ENCODE measurements around the gene TSHZ1.
"Not testable (repeated sequence)": the region's sequence is repeated elsewhere in the genome, so short reads cannot be mapped to it uniquely, and the experiment has no call there.

Gene TSHZ1

DNA sequence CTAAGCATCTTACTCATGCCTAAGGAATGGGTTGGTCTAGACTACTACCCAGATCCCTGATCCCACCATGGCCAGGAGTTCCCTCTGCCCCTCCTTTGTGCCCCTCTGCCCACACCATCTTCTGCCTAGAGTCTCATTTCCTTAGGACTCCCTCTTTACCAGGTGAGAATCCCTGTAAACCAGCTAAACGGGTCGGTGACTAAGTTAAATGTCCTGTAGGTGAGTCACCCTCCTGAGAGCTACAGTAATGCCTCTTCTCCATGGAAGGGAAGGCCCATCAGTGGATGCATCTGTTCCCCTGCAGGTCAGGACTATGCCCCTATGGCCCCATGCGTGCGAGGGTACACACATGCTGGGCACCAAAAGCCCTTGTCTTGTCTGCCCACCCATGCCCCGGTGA is 27.1 kb upstream of the TSHZ1 start:
- DNase-seq, result no peak

DNA sequence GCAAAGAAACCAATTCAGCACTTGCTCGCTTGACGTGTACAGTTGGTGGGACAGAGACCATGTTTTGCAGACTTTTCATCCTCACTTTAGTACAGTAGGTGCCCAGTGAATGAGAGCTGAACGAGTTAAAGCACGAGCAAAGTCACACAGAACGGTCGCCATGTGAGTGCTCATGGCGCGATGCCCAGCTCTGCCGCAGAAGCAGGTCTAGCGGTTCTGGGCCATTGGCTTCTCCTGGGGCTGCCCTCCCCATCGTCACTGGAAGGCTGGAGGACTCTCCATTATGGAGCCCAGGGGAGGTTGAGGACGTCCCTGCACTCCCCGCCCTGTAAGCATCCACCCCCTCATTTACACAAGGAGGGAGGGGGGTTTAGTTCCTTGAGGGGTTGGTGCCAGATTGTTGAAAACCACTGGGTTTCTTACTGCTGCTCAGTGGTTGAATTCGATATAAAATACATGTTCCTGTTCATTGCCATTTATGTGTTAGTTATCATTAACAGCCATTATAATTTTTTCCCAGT is 26.6 kb upstream of the TSHZ1 start:
- DNase-seq, result no peak

DNA sequence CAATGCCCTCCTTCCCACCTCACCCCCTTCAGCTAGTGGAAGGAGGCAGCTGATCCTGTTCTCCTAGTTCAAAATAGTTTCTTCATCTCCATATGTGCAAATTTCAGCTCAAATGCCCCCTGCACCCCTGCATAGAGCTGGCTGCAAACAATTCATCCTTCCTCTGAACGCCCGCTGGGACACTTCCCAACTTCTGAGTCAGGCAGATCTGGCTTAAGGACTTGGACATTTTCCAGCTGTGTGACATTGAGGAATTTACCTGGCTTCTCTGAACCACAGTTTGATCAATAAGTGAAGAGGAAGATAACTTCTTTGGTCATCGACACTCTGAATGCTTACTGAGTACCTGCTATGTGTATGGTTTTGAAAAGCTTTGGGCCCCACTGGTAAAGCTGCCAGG is 25.1 kb upstream of the TSHZ1 start:
- no peak for DNase-seq

DNA sequence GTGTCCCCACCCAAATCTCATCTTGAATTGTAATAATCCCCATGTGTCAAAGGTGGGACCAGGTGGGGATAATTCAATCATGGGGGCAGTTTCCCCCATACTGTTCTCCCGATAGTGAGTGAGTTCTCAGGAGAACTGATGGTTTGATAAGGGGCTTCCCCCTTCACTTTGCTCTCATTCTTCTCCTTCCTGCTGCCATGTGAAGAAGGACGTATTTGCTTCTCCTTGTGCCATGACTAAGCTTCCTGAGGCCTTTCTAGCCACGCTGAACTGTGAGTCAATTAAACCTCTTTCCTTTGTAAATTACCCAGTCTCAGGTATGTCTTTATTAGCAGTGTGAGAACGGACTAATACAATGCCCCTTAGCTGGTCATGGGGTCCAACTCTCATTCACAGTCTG is 22.9 kb upstream of the TSHZ1 start:
- not testable (repeated sequence) for DNase-seq

DNA sequence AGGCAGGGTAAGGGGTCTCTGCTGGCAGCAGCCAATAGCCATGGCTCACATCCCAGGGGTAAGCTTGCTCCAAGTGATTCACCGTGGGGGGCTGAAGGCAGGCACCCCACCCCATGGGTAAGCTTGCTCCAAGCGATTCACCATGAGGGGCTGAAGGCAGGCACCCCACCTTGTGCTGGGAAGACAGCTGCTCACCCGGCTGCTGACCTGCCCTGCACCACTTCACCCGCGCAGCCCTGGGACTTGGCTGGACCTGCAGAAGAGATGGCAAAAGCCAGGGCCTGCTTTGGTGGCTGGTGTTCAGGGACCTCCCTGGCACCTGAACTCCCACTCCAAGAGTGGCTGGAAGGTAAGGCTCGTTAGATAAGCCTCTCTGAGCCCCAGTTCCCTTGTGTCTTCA is 20.9 kb upstream of the TSHZ1 start:
- DNase-seq, result no peak

DNA sequence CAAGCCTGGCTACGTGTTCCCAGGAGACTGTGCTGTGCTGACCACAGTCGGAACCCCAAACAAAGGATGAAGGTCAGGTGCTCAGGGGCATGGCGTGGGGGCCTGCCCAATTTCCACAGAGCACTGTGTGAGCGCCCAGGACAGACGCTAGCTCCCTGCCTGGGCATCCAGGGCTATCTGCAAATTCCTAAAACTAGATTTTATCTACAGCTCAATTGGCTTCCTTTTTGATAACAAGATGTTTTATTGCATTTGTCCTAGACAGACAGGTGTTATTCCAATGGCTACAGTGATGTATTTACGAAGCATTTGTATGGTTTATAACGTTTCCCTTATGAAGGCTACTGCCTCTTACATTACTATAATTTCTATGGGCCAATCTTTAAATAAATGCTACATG is 17.7 kb upstream of the TSHZ1 start:
- DNase-seq, result no peak

DNA sequence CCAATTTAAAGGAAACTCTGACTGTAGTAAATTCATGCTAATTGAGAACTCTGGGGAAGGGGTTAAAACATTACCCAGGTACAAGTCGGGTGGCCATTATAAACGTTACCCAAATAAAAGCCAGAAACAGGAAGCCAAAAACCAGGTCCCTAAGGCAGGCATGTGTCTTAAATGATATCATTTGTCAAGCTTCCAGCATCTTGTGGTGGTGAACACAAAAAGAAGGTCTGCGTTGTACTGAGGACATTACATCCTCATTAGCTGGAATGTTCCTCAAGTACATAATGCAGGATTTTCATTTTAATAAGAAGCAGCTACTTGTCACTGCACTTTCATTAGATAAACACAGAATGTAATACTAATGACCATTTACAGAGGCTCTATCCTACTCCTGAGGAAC is 12.6 kb upstream of the TSHZ1 start:
- no peak for DNase-seq

DNA sequence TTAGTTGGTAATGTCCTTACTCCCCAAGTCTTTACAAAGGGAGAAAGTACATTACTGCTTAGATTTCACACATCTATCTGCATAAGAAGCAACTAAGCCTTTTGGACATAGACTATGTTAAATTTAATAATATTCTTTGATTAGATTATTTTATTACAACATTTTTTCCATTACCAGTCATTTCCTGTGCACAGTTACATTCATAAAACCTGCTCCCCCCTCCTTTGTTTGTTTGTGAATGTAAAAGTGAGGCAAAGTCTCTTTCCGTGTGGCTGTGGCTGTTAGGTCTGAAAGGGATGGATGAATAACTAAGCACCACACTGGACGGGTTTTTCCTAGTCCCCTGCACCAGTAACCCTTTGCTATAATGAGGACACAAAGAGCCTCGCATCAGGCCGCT is 11.3 kb upstream of the TSHZ1 start:
- no peak for DNase-seq

DNA sequence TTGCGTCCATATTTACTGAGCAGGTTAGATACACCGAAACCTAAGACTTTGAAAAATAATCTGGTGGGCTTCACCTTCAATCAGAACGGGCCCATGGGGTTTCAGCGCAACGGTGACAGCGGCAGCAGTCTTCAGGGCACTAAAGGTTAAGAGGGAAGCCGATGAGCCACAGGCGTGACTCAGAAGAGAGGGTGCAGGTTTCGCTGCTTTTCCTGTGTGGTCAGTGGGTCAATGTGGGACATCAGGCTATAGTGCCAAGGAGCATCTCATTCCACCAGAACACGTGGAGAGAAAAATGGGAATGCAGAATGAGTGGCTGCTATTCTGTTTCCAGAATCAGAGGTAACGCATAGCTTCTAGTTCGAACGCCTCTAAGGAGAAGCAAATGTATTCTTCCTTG is 10.5 kb upstream of the TSHZ1 start:
- no peak for DNase-seq

DNA sequence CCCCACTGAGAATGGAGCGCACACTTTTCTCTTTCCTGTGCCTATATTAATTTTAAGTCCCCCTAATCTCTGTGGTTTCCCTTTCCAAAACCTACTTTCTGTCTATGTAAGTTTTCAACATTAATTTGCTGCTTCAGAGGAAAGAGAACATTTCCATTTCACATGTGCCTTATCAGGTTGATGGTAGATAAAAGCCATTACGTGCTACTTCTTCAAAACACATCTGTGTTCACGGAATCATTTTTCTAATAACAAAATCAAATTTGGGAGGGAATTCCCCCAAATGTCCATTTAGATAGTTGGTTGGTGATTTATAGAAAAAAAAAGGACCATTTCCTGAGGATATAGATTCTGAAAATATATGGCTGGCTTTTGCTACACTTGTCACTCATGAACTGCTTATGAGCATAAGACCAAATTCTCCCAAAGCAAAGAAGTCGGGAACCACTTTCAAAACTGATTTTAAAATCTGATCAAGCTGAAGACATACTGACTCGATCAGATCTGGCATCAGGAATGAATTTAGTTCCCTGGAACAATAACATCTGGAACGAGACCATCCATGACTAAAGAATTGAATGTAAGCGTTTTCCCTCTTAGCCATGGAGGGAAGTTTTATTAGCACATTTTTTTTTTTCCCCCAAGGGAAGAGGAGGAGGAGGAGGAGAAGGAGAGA is 9.9 kb upstream of the TSHZ1 start:
- no peak for DNase-seq

DNA sequence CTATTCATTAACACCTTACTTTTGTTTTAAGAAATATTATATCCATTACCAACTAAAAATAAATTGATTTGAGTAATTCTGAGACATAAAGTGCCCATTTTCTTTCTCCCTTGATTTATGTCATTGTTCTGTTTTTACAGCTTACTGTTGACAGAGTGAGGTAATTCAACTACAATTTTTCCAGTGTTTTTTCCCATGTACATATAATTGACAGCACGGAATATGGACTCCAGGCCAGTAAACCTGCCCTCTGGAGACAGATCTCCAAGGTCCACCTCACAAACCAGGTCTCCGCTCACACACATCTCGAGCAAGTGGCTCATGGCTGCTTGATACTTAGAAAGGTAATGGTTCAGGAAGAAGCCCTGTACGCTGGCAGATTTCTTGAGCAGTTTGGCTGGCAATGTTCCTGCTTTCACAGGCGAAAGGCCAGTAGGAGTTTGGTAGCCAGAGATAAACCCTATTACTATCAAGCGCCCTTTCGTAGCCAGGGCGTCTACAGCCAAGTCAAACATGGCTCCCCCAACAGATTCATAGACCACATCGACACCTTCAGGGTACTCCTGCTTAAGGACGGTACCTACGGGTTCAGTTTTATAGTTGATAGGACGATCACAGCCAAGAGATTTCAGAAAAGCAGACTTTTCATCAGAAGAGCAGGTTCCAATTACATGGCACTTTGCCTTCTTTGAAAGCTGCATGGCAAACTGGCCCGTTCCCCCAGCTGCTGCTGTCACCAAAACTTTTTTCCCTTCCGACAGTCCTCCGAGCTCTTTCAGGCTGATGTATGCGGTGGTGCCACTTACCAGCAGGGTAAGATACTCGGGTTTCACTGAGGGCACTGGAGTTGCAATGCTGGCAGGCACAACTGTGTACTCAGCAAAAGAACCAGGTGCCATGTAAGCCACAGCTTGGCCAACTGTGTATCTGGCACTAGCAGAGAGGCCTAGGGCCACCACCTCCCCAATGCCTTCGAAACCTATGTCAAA is 9.0 kb upstream of the TSHZ1 start:
- DNase-seq, result no peak

DNA sequence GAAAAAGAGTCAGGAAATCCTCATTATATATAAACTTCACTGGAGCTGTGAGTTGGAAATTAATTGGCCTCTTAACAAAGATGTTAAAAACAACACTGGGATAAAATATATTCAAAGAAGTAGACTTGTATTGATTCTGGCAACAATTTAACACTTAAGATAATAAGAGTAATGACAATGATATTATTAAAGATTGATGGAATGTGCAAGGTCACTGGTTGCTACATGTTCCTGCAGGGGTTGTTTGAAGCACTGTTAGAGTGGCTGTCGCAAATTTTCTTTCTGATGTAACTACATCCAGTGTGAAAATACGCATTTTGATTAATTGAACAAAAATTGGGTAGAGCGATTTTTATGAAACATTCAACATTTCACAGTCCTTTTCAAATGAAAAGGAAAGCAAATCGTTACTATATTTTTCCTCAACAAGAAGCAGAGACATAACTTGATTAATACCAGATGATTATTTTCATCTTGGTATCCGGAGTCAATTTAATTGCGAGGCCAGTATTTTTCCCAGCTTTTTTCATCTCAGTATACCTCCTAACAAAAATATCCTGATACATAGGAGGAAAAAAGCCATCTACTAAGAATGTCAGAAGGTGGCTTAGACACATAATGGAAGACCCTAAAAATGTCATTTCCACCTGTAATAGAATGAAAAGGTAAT is 7.8 kb upstream of the TSHZ1 start:
- DNase-seq, result no peak

DNA sequence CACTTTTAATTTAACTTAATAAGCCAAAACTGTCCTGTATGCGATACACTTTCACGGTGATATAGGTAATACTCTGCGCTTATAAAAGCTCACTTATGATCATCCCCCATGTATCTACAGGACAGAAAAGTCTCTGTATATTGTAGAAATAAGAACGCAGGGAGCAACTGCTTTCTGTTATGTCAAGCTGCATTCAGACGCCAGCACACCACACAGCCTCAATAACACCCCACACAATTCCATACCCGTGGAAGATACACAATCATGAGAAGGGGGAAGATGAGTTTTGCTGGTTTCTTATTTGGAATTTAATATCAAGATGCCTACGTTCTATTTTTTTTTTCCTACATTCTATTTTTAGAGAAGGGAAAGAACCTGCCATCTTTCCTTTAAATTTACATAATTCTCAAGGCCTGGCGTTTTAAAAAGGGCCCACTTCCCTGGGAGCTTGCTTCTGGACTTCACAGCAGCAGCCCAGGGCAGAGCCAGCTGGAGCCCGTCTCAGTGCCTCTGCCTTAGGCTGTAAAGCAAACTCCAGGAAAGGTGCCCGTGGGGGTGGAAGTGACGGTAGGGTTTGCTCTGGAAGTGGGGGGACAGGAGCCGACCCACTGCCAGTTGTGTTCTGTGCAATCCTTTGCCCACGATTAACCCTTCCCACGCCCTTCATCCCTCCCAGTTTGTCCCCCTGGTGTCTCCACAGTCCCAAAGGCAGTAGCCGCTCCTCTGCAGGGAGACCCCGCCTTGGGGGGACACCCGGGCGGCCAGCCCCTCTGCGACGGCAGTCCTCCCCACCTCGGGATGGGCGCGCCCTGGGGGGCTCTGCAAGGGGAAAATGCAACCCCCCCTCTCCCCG is 7.0 kb upstream of the TSHZ1 start:
- DNase-seq, result no peak

DNA sequence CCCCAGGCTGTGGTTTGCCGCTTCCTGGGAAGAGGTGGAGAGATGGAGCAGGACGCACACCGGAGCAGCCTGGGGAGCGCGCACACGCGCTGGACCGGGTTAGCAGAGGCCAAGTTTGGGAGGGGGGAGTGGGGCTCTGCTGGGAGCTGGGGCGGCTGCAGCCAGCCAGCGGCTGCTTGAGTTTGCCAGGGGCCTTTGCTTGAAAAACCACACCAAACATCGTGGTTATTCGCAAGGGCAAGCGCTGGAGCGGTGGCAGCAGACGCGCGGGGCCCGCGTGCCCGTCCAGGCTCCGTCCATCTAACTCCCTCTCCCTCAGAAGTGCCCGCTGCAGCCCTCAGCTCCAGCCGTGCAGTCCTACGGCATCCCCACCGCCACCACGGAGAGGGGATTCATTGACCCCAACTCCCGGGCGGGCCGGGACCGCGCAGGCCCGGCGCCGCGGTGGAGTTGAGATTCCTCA is 6.3 kb upstream of the TSHZ1 start:
- DNase-seq, result no peak

DNA sequence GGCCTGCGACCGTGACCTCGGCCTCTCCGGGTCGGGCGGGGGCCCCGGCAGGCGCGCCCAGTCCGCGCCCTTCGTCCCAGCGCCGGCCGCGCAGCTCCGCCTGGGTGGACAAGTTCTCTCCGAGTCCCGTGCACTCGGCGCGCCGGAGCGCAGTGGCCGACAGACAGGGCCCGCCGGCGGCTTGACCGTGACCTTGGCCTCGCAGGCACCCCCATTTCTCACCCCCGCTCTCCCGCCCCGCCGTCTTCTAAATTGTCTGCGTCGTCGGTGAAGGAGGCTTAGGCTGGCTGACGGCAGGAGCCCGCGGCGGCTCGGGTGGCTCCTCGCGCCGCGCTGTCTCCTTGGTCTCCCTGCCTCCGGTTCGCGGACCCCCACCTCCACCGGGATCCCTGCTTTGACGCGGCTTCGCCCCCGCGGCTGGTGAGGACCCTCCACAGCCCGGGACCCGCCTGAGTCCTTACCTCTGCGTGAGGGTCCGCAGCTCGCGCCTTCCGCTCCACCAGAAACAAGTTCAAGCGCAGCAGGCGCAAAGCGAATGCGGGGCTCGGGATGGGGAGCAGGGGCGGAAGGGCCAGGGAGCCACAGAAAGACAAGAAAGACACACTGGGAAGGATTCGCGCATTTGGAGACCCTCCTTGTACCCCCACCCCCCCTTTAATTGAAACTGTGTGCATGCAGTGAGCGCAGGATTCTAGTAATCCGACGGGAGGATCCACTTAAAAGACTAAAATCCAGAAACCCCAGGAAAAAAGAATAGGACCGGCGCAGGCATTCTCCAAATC is 5.7 kb upstream of the TSHZ1 start:
- no peak for DNase-seq

DNA sequence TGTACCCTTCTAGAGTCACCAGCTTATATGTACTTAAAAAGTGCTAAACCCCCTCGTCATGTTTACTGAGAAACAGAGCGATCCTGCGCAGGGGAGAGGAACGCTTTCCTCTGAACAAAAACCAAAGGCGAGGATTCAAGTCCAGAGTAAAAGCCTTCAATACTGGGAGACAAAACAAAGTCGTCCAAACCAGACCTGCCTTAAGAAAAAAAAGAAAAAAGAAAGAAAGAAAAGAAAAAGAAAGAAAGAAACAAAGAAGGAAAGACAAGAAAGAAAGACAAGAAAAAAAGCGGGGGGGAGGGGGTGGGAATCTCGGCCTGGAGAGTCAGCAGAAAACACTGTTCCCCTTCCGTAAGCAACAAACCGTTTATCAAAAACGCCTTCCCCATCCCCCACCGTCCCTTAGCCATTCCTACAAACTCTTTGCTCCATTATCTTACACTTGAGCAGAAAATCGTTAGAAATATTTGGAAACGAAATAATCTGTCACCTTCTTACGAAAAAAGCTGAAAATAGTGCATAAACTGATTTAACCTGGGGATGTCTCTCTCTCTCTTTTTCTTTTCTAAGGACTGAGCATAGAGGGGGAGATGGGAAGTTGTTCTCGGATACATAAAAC is 5.0 kb upstream of the TSHZ1 start:
- no peak for DNase-seq

DNA sequence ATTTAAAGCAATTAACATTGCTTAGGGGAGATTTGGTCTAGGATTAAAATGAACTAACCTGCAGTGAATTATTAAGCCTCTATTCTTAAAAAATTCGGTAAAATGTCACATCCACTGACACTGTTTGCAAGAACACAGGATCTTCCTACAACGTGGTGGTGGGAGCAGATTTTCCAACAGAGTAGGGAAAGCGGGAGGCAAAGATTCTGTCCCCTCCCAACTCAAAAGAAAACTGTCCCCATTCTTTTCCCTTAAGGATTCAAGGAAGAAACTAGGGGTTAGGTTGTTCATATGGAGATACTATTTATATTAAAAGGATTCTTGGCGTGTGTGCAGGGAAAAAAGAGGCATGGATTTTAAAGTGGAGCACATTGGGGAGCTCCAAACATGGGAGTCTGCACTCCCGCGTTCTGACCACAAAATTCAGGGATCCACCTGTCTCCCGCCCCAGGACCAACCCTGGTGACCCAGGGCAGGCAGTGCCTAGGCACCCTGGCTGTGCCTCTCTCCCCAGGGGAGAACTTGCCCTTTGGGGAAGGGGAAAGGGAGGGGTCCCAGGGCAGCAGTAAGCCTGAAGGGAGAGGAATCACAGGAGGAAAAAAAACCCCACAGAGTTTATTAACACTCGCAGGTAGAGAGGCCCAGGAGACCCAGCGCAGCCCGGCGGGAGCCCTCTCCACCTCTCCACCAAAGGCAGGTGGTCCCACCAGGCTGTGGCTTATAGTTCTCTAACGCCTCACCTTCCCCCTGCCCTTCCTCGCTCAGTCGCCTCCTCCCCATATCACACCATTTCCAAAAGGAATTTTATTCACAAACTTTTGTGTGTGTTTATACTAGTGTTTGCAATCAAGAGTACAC is 3.9 kb upstream of the TSHZ1 start:
- no peak for DNase-seq

DNA sequence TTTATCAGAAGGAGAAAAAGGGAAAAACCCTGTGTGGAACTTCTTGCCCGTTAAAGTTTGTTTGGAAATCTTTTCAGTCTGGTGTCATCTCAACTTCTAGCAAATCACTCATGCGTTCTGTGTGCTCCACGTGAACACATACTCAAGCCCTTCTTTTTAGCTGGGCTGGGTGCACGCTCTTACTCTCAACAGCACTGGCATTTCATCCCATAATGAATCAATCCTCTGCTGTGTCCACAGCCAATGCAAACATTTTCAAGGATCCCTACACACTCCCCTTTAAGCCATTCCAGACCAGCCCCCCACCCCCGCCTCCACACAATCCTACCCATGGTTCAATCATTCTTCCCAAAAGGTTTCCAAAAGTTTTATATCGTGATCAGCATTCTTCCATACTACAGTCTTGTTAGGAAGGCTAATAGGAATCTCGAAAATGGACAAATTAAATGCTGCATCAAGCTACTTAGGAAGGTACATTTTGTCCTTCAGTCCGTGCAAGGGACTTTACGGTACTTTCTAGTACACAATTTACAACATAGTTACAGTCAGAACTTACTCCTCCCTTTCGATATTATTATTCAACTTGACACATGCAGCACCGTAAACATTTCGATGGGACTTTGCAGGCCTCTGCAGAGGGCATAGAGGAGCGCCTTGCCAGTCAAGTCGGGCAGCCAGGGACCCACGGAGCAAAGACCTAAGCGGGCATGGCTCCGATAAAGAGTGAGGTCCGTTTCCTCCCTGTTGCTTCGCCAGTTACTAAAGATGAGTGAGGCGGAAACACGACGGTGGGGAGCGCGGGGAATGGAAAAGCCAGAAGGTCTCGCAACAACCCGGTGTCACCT is 3.1 kb upstream of the TSHZ1 start:
- peak; percentile 36 for DNase-seq

DNA sequence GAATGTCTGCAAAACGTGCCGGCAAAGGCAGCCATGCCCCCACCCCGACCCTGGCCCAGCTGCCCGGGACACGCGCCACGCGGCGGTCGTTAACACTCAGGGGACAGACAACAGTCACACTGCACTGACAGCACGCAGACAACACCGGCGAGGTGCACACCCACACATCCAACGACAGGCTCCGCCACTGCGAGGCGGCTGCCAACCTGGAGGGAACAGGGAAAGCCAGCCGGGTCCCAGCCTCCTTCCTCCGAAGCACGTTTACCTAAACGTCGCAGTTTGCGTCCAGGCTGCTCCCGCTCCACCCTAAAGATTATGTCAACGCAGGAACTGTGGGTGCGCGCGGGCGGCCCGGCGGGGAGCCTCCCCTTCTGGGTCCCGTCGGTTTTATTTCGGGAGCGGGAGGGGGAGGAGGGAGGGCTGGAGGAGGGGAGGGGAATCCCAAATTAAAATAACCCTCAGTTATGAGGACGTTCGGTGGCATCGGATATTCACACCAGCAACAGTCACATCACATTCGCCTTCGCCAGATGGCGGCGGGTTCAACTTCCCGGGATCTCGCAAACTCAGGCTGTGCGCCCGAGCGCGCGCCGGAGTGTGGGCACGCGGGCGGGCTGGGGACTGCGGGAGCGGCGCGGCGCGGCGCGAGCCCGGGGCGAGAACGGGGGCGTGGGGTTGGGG is 2.3 kb upstream of the TSHZ1 start:
- DNase-seq, result peak; percentile 36
